ENCODE measurements around the gene MARCHF4.

GRCh38 chr2:216406826-216407225, 34.5 kb upstream of the MARCHF4 start:
- TF ChIP-seq ZNF350 (tag by site-specific recombination; IDR thresholded peaks at IDR 0.05) (no peak), ZNF707 (tag by site-specific recombination; IDR thresholded peaks at IDR 0.05) (no peak)
